Activated CD4-positive, alpha-beta memory T cell treated with anti-CD3 and anti-CD28 coated beads for 36 hours (primary cell): Measurements from ENCODE around the gene CNOT10. TPM values are rescaled to one million over a fixed set of nuclear protein-coding genes. Genes with fewer than 3 reads are reported as not detected.
"Not testable (repeated sequence)": the region's sequence is repeated elsewhere in the genome, so short reads cannot be mapped to it uniquely, and the experiment has no call there.

Source experiments
- CTCF ChIA-PET: fragments of 350-600 bp; sonication (Branson Sonifier 250); formaldehyde crosslinking; loops from one replicate; lab custom pipeline; 2021; ENCODE audit warnings: antibody characterized with exemption, inconsistent platforms; lab: Charles Lee
- POLR2A ChIA-PET: fragments of 350-600 bp; sonication (Branson Sonifier 250); formaldehyde crosslinking; loops from one replicate; lab custom pipeline; 2021; ENCODE audit warnings: antibody characterized with exemption; lab: Charles Lee
- DNase-seq: peaks from one replicate; pipeline ENCODE4 v3.0.0-alpha.2; 2020
- H3K27ac Mint-ChIP-seq: one replicate; pipeline ENCODE4 v1.8.0; 2021; ENCODE audit warnings: mixed read lengths
- H3K27me3 Mint-ChIP-seq: one replicate; pipeline ENCODE4 v1.8.0; 2021; ENCODE audit warnings: mixed read lengths
- H3K36me3 Mint-ChIP-seq: one replicate; pipeline ENCODE4 v1.8.0; 2021; ENCODE audit warnings: mixed read lengths
- H3K4me1 Mint-ChIP-seq: one replicate; pipeline ENCODE4 v1.8.0; 2021; ENCODE audit warnings: low read depth, mixed read lengths
- H3K4me3 Mint-ChIP-seq: one replicate; pipeline ENCODE4 v1.8.0; 2021; ENCODE audit warnings: mild to moderate bottlenecking, mixed read lengths
- H3K9me3 Mint-ChIP-seq: one replicate; pipeline ENCODE4 v1.8.0; 2021; ENCODE audit warnings: mixed read lengths
- intact Hi-C: fragments of 100-400 bp; cut with micrococcal nuclease; formaldehyde crosslinking; loops from one replicate; pipeline ENCODE4 v1.15.1; 2023
- total RNA-seq, 2 experiments: library from RNA; stranded (reverse); gene quantifications; one replicate each; pipeline ENCODE4 v1.2.3, GENCODE V29; 2021

CNOT10 gene
- 10 to 100 TPM; 52.4 to 54.7 TPM for total RNA-seq

GRCh38 chr3:32684800-32685542, at the start of gene CNOT10:
Gene CNOT10 (plus strand): TSS chr3:32685188. CDS start chr3:32685461, 273 bp downstream.
- H3K36me3 Mint-ChIP-seq = peaks cover 14% of the 10 kb centered on the region
- peak within 1 kb of the TSS; percentile 91 for H3K27ac Mint-ChIP-seq
- ChIA-PET POLR2A (interaction anchor here (1.0 to 1.1 kb wide), 2 partner anchors 115 to 756 kb away, joined by 3 to 4 read pairs; partner anchors contain the start of genes DYNC1LI1 and UBP1), CTCF (interaction anchor here (0.5 to 0.9 kb wide), 7 partner anchors 10 to 458 kb away, joined by 3 to 7 read pairs (median 3); no protein-coding TSS in a partner anchor)
- peak within 1 kb of the TSS; percentile 91 for H3K4me3 Mint-ChIP-seq
- peaks cover 33% of the 10 kb centered on the region for H3K4me1 Mint-ChIP-seq
- H3K27me3 Mint-ChIP-seq = no peaks in the 10 kb centered on the region
- H3K9me3 Mint-ChIP-seq = no peaks in the 10 kb centered on the region
- intact Hi-C loops = loop anchor here (1.0 to 10.0 kb wide), 12 partner anchors 97 to 1152 kb away; partner anchors contain the start of genes CMTM6, CMTM7, CRTAP and DYNC1LI1
- peak; percentile 98 for DNase-seq

GRCh38 chr3:32640939-32641338, 44.0 kb upstream of the CNOT10 start:
- Mint-ChIP-seq H3K4me1 (no peaks in the 10 kb centered on the region), H3K36me3 (no peaks in the 10 kb centered on the region), H3K27ac (no peak overlapping the region), H3K9me3 (no peaks in the 10 kb centered on the region), H3K4me3 (no peak overlapping the region), H3K27me3 (peaks cover 5% of the 10 kb centered on the region)
- DNase-seq = no peak
- ChIA-PET CTCF (no interaction called here), POLR2A (no interaction called here)
- intact Hi-C loops = no loop called here

- no peak overlapping the region for H3K4me3 Mint-ChIP-seq
- H3K27me3 Mint-ChIP-seq = peaks cover 5% of the 10 kb centered on the region
- CTCF ChIA-PET = no interaction called here
- intact Hi-C loops = no loop called here
- H3K4me1 Mint-ChIP-seq = no peaks in the 10 kb centered on the region
- H3K27ac Mint-ChIP-seq = no peak overlapping the region
- DNase-seq = no peak
- POLR2A ChIA-PET = no interaction called here
- H3K9me3 Mint-ChIP-seq = no peaks in the 10 kb centered on the region
- no peaks in the 10 kb centered on the region for H3K36me3 Mint-ChIP-seq
Observed at GRCh38 chr3:32641356-32641755, 43.6 kb upstream of the CNOT10 start.

- ChIA-PET CTCF (interaction anchor here (0.7 to 1.3 kb wide), 3 partner anchors 9 to 403 kb away, joined by 3 to 4 read pairs (median 3); no protein-coding TSS in a partner anchor), POLR2A (no interaction called here)
- intact Hi-C loops = no loop called here
- H3K36me3 Mint-ChIP-seq = no peaks in the 10 kb centered on the region
- peaks cover 5% of the 10 kb centered on the region for H3K27me3 Mint-ChIP-seq
- no peaks in the 10 kb centered on the region for H3K9me3 Mint-ChIP-seq
- DNase-seq = no peak
- H3K4me3 Mint-ChIP-seq = no peak overlapping the region
- no peak overlapping the region for H3K27ac Mint-ChIP-seq
- no peaks in the 10 kb centered on the region for H3K4me1 Mint-ChIP-seq
Observed at GRCh38 chr3:32643354-32643753, 41.6 kb upstream of the CNOT10 start.

- Mint-ChIP-seq H3K9me3 (no peaks in the 10 kb centered on the region), H3K27ac (no peak overlapping the region), H3K4me1 (no peaks in the 10 kb centered on the region), H3K4me3 (no peak overlapping the region), H3K36me3 (no peaks in the 10 kb centered on the region), H3K27me3 (peaks cover 5% of the 10 kb centered on the region)
- ChIA-PET POLR2A (no interaction called here), CTCF (interaction anchor here (0.7 to 1.3 kb wide), 2 partner anchors 9 to 13 kb away, joined by 3 to 4 read pairs; no protein-coding TSS in a partner anchor)
- no peak for DNase-seq
- intact Hi-C loops = no loop called here
Observed at GRCh38 chr3:32643816-32644215, 41.2 kb upstream of the CNOT10 start.

- Mint-ChIP-seq H3K27ac (no peak overlapping the region), H3K9me3 (no peaks in the 10 kb centered on the region), H3K4me1 (no peaks in the 10 kb centered on the region), H3K36me3 (no peaks in the 10 kb centered on the region), H3K27me3 (peaks cover 5% of the 10 kb centered on the region), H3K4me3 (no peak overlapping the region)
- ChIA-PET POLR2A (no interaction called here), CTCF (no interaction called here)
- DNase-seq = no peak
- intact Hi-C loops = no loop called here
Observed at GRCh38 chr3:32644380-32644779, 40.6 kb upstream of the CNOT10 start.

GRCh38 chr3:32646761-32647160, 38.2 kb upstream of the CNOT10 start:
- H3K9me3 Mint-ChIP-seq = no peaks in the 10 kb centered on the region
- H3K36me3 Mint-ChIP-seq = no peaks in the 10 kb centered on the region
- peaks cover 5% of the 10 kb centered on the region for H3K27me3 Mint-ChIP-seq
- no peaks in the 10 kb centered on the region for H3K4me1 Mint-ChIP-seq
- H3K4me3 Mint-ChIP-seq = no peak overlapping the region
- no peak for DNase-seq
- no peak overlapping the region for H3K27ac Mint-ChIP-seq
- POLR2A ChIA-PET = no interaction called here
- CTCF ChIA-PET = no interaction called here
- intact Hi-C loops = no loop called here

GRCh38 chr3:32652337-32653100, 32.5 kb upstream of the CNOT10 start:
- H3K27ac Mint-ChIP-seq, H3K27me3 Mint-ChIP-seq, H3K9me3 Mint-ChIP-seq, DNase-seq, H3K36me3 Mint-ChIP-seq, H3K4me1 Mint-ChIP-seq, H3K4me3 Mint-ChIP-seq, intact Hi-C loops: not testable (repeated sequence)
- CTCF ChIA-PET = interaction anchor here (0.6 to 0.9 kb wide), 3 partner anchors 9 to 277 kb away, joined by 3 read pairs; no protein-coding TSS in a partner anchor
- POLR2A ChIA-PET = interaction anchor here (0.6 kb wide), 1 partner anchor 152 kb away, joined by 3 read pairs; no protein-coding TSS in a partner anchor

- Mint-ChIP-seq H3K4me3 (no peak overlapping the region), H3K27ac (no peak overlapping the region), H3K36me3 (no peaks in the 10 kb centered on the region), H3K9me3 (peaks cover 2% of the 10 kb centered on the region), H3K4me1 (no peaks in the 10 kb centered on the region), H3K27me3 (peaks cover 6% of the 10 kb centered on the region)
- DNase-seq = no peak
- ChIA-PET POLR2A (no interaction called here), CTCF (interaction anchor here (0.7 kb wide), 1 partner anchor 562 kb away, joined by 3 read pairs; no protein-coding TSS in a partner anchor)
- intact Hi-C loops = no loop called here
Observed at GRCh38 chr3:32655167-32655566, 29.8 kb upstream of the CNOT10 start.

- peaks cover 6% of the 10 kb centered on the region for H3K27me3 Mint-ChIP-seq
- CTCF ChIA-PET = no interaction called here
- H3K27ac Mint-ChIP-seq = no peak overlapping the region
- H3K4me3 Mint-ChIP-seq = no peak overlapping the region
- H3K4me1 Mint-ChIP-seq = no peaks in the 10 kb centered on the region
- no peaks in the 10 kb centered on the region for H3K36me3 Mint-ChIP-seq
- intact Hi-C loops = no loop called here
- no peak for DNase-seq
- no peaks in the 10 kb centered on the region for H3K9me3 Mint-ChIP-seq
- POLR2A ChIA-PET = no interaction called here
Observed at GRCh38 chr3:32660634-32661033, 24.4 kb upstream of the CNOT10 start.

GRCh38 chr3:32662647-32663046, 22.3 kb upstream of the CNOT10 start:
- peaks cover 6% of the 10 kb centered on the region for H3K27me3 Mint-ChIP-seq
- POLR2A ChIA-PET = no interaction called here
- no peaks in the 10 kb centered on the region for H3K36me3 Mint-ChIP-seq
- no peaks in the 10 kb centered on the region for H3K9me3 Mint-ChIP-seq
- CTCF ChIA-PET = interaction anchor here (0.7 to 1.6 kb wide), 3 partner anchors 153 to 487 kb away, joined by 4 to 5 read pairs (median 5); no protein-coding TSS in a partner anchor
- H3K4me1 Mint-ChIP-seq = no peaks in the 10 kb centered on the region
- no peak for DNase-seq
- no peak overlapping the region for H3K27ac Mint-ChIP-seq
- no peak overlapping the region for H3K4me3 Mint-ChIP-seq
- intact Hi-C loops = no loop called here

- H3K27me3 Mint-ChIP-seq, H3K27ac Mint-ChIP-seq, H3K36me3 Mint-ChIP-seq, DNase-seq, H3K4me3 Mint-ChIP-seq, H3K9me3 Mint-ChIP-seq, H3K4me1 Mint-ChIP-seq, POLR2A ChIA-PET: not testable (repeated sequence)
- CTCF ChIA-PET = interaction anchor here (1.1 kb wide), 1 partner anchor 265 kb away, joined by 3 read pairs; no protein-coding TSS in a partner anchor
- intact Hi-C loops = loop anchor here (1.0 to 2.0 kb wide), 2 partner anchors 154 to 488 kb away; no protein-coding TSS in a partner anchor
Observed at GRCh38 chr3:32664630-32665075, 20.3 kb upstream of the CNOT10 start.
